HepG2 (cell line): ENCODE data around the gene ANXA9. TPM values are rescaled to one million over a fixed set of nuclear protein-coding genes. Genes with fewer than 3 reads are reported as not detected.

Experiments used
- ARNT2 ChIP-seq: sonication (generic); formaldehyde crosslinking; IDR thresholded peaks from 2 replicates; pipeline ENCODE4 v1.8.0; 2022; ENCODE audit warnings: mild to moderate bottlenecking, low read depth, missing genetic modification reagents, moderate library complexity
- PHB2 ChIP-seq: fragments of 450-650 bp; IDR thresholded peaks from 2 replicates; pipeline ENCODE4 v1.6.1; 2018; ENCODE audit not compliant: partially characterized antibody
- RERE ChIP-seq: IDR thresholded peaks from 2 replicates; pipeline ENCODE4 v1.6.1; 2016; ENCODE audit warnings: low read depth, missing genetic modification reagents, missing compliant biosample characterization
- SMAD1 ChIP-seq: sonication (generic); formaldehyde crosslinking; IDR thresholded peaks from 2 replicates; pipeline ENCODE4 v1.4.0; 2020; ENCODE audit warnings: missing genetic modification reagents, low read depth, mild to moderate bottlenecking, borderline replicate concordance
- ZBTB43 ChIP-seq: sonication (generic); formaldehyde crosslinking; conservative IDR thresholded peaks from 2 replicates; pipeline ENCODE4 v1.4.0; 2020; ENCODE audit warnings: missing genetic modification reagents
- ZNF253 ChIP-seq: sonication (generic); formaldehyde crosslinking; IDR thresholded peaks from 2 replicates; pipeline ENCODE4 v1.8.0; 2022; ENCODE audit warnings: mild to moderate bottlenecking, missing genetic modification reagents, borderline replicate concordance
- ZNF563 ChIP-seq: sonication (generic); formaldehyde crosslinking; IDR thresholded peaks from 2 replicates; pipeline ENCODE4 v1.8.0; 2022; ENCODE audit warnings: mild to moderate bottlenecking, moderate library complexity, missing genetic modification reagents
- polyA plus RNA-seq, 8 experiments: library from polyadenylated mRNA; depleted of rRNA in 3 of 8; stranded (reverse) in 7 of 8; unstranded in 1 of 8; fragments of >200 nt; fragmentation: Illumina TruSeq in 4 of 8; extraction: Trizol in 4 of 8; gene quantifications; 2 replicates each; pipeline versions ENCODE4 v1.2.1 to v1.2.3, GENCODE V29; 2011 to 2016; ENCODE audit warnings: low read depth in 4 of 8, missing spikeins in 1 of 8, mixed read lengths in 1 of 8; ENCODE audit not compliant: insufficient read depth in 1 of 8
- total RNA-seq, 5 experiments: library from RNA; depleted of rRNA; stranded (reverse); fragments of >200 nt; fragmentation: Illumina TruSeq; extraction: Trizol; gene quantifications; 2 replicates each; pipeline ENCODE4 v1.2.3, GENCODE V29; 2016; ENCODE audit warnings: low read depth in 1 of 5
- TF ChIP-seq, protein P1 (sequence below): sonication (generic); formaldehyde crosslinking; IDR thresholded peaks from 2 replicates; pipeline ENCODE4 v1.5.1; 2020; ENCODE audit warnings: mild to moderate bottlenecking, missing genetic modification reagents, borderline replicate concordance
- TF ChIP-seq, protein P2 (sequence below): sonication (generic); formaldehyde crosslinking; IDR thresholded peaks from 2 replicates; pipeline ENCODE4 v1.4.0; 2020; ENCODE audit warnings: mild to moderate bottlenecking, missing genetic modification reagents

The ANXA9 gene
- total and polyA plus RNA-seq, 2 of the 13 experiments (the other 11 are each of a cell fraction or from before 2014, with no cell fraction given), result 13.3 to 23.9 TPM

GRCh38 chr1:150971583-150972416, 10.3 kb upstream of the ANXA9 start (continued):
- TF ChIP-seq, protein P1, sequence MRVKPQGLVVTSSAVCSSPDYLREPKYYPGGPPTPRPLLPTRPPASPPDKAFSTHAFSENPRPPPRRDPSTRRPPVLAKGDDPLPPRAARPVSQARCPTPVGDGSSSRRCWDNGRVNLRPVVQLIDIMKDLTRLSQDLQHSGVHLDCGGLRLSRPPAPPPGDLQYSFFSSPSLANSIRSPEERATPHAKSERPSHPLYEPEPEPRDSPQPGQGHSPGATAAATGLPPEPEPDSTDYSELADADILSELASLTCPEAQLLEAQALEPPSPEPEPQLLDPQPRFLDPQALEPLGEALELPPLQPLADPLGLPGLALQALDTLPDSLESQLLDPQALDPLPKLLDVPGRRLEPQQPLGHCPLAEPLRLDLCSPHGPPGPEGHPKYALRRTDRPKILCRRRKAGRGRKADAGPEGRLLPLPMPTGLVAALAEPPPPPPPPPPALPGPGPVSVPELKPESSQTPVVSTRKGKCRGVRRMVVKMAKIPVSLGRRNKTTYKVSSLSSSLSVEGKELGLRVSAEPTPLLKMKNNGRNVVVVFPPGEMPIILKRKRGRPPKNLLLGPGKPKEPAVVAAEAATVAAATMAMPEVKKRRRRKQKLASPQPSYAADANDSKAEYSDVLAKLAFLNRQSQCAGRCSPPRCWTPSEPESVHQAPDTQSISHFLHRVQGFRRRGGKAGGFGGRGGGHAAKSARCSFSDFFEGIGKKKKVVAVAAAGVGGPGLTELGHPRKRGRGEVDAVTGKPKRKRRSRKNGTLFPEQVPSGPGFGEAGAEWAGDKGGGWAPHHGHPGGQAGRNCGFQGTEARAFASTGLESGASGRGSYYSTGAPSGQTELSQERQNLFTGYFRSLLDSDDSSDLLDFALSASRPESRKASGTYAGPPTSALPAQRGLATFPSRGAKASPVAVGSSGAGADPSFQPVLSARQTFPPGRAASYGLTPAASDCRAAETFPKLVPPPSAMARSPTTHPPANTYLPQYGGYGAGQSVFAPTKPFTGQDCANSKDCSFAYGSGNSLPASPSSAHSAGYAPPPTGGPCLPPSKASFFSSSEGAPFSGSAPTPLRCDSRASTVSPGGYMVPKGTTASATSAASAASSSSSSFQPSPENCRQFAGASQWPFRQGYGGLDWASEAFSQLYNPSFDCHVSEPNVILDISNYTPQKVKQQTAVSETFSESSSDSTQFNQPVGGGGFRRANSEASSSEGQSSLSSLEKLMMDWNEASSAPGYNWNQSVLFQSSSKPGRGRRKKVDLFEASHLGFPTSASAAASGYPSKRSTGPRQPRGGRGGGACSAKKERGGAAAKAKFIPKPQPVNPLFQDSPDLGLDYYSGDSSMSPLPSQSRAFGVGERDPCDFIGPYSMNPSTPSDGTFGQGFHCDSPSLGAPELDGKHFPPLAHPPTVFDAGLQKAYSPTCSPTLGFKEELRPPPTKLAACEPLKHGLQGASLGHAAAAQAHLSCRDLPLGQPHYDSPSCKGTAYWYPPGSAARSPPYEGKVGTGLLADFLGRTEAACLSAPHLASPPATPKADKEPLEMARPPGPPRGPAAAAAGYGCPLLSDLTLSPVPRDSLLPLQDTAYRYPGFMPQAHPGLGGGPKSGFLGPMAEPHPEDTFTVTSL, result no peak
- TF ChIP-seq, protein P2, sequence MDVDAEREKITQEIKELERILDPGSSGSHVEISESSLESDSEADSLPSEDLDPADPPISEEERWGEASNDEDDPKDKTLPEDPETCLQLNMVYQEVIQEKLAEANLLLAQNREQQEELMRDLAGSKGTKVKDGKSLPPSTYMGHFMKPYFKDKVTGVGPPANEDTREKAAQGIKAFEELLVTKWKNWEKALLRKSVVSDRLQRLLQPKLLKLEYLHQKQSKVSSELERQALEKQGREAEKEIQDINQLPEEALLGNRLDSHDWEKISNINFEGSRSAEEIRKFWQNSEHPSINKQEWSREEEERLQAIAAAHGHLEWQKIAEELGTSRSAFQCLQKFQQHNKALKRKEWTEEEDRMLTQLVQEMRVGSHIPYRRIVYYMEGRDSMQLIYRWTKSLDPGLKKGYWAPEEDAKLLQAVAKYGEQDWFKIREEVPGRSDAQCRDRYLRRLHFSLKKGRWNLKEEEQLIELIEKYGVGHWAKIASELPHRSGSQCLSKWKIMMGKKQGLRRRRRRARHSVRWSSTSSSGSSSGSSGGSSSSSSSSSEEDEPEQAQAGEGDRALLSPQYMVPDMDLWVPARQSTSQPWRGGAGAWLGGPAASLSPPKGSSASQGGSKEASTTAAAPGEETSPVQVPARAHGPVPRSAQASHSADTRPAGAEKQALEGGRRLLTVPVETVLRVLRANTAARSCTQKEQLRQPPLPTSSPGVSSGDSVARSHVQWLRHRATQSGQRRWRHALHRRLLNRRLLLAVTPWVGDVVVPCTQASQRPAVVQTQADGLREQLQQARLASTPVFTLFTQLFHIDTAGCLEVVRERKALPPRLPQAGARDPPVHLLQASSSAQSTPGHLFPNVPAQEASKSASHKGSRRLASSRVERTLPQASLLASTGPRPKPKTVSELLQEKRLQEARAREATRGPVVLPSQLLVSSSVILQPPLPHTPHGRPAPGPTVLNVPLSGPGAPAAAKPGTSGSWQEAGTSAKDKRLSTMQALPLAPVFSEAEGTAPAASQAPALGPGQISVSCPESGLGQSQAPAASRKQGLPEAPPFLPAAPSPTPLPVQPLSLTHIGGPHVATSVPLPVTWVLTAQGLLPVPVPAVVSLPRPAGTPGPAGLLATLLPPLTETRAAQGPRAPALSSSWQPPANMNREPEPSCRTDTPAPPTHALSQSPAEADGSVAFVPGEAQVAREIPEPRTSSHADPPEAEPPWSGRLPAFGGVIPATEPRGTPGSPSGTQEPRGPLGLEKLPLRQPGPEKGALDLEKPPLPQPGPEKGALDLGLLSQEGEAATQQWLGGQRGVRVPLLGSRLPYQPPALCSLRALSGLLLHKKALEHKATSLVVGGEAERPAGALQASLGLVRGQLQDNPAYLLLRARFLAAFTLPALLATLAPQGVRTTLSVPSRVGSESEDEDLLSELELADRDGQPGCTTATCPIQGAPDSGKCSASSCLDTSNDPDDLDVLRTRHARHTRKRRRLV (CRISPR knock-in tag), result peak; percentile 77; the same call in 1 of the 2 replicates
- TF ChIP-seq ARNT2 (CRISPR knock-in tag) (0 out of 2 replicates have a peak, but pooled peaks have one; percentile 8), SMAD1 (CRISPR knock-in tag) (no peak), ZBTB43 (0 out of 2 replicates have a peak, but pooled peaks have one; percentile 28), ZNF563 (CRISPR knock-in tag) (peak; percentile 54; the same call in 1 of the 2 replicates), RERE (no peak), ZNF253 (CRISPR knock-in tag) (no peak), PHB2 (no peak)
